ENCODE data around the gene OR10J4. TPM values are rescaled to one million over a fixed set of nuclear protein-coding genes. Genes with fewer than 3 reads are reported as not detected.

Gene OR10J4
- total and polyA plus RNA-seq, 7 donors, result not detected

DNA sequence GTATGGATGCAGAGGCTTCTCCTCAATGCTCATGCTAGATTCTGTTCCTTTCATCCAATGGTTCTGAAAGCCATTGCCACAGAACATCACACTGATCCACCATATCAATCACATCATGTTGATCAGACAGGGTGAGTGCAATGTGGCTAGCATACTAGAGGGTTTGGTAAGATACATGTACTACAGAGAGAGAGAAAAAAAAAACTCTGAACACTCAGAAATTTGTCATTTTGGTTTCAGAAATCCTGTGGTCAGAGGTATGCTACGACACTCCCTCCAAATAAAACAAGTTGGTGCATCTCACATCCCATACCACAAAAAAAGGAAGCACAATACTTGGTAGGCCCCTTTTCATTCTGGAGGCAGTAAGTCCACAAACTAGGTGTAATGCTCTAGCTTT lies 42.9 kb downstream of the OR10J4 start:
- H3K27me3 ChIP-seq (ENCODE audit: insufficient read depth in 3 of 3, low read length in 2 of 3), result no peaks in the 10 kb centered on the region
- H3K27ac ChIP-seq, result no peak overlapping the region
- no peak overlapping the region for H3K4me3 ChIP-seq
- H3K4me1 ChIP-seq, result no peaks in the 10 kb centered on the region
- intact Hi-C loops (cut with DNase I), result no loop called here
- no peaks in the 10 kb centered on the region for H3K9me3 ChIP-seq
- no peak for DNase-seq
- TF ChIP-seq, protein P1, sequence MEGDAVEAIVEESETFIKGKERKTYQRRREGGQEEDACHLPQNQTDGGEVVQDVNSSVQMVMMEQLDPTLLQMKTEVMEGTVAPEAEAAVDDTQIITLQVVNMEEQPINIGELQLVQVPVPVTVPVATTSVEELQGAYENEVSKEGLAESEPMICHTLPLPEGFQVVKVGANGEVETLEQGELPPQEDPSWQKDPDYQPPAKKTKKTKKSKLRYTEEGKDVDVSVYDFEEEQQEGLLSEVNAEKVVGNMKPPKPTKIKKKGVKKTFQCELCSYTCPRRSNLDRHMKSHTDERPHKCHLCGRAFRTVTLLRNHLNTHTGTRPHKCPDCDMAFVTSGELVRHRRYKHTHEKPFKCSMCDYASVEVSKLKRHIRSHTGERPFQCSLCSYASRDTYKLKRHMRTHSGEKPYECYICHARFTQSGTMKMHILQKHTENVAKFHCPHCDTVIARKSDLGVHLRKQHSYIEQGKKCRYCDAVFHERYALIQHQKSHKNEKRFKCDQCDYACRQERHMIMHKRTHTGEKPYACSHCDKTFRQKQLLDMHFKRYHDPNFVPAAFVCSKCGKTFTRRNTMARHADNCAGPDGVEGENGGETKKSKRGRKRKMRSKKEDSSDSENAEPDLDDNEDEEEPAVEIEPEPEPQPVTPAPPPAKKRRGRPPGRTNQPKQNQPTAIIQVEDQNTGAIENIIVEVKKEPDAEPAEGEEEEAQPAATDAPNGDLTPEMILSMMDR (IDR thresholded peaks at IDR 0.05), result no peak
- no peak for ATAC-seq
- WGBS, 3 donors, result 65 to 70% (median 65%) methylated on average over 1 of the region's 1 CpG
- H3K36me3 ChIP-seq (ENCODE audit: insufficient read depth in 1 of 2, low read depth in 1 of 2), result no peaks in the 10 kb centered on the region

Other genes starting within 250 kb of the OR10J4 start
- 10 to 100 TPM; 11.1 to 24.0 (median 15.1) TPM for gene ACKR1, start 227.3 kb upstream of the OR10J4 start, total RNA-seq
- gene ACKR1, start 227.3 kb upstream of the OR10J4 start, polyA plus RNA-seq, result 10 to 100 TPM; 11.8 to 21.2 (median 16.3) TPM
- gene FCER1A, start 129.9 kb upstream of the OR10J4 start, total RNA-seq, result under 1 TPM in 3 of 4 donors, not detected in 1; 0.28 to 0.71 (median 0.29) TPM
- gene FCER1A, start 129.9 kb upstream of the OR10J4 start, polyA plus RNA-seq, result under 1 TPM in 2 of 3 donors, not detected in 1; 0.07 to 0.27 TPM
- gene OR10J1, start 7.5 kb downstream of the OR10J4 start, total RNA-seq, result not detected
- not detected for gene OR10J1, start 7.5 kb downstream of the OR10J4 start, polyA plus RNA-seq
- gene OR10J5, start 103.8 kb downstream of the OR10J4 start, total RNA-seq, result not detected
- gene OR10J5, start 103.8 kb downstream of the OR10J4 start, polyA plus RNA-seq, result not detected
- not detected for gene APCS, start 155.6 kb downstream of the OR10J4 start, total RNA-seq
- gene APCS, start 155.6 kb downstream of the OR10J4 start, polyA plus RNA-seq, result not detected